ENCODE results near the gene TSPAN4. TPM values are rescaled to one million over a fixed set of nuclear protein-coding genes. Genes with fewer than 3 reads are reported as not detected.

The TSPAN4 gene
- total RNA-seq, 4 donors from 2014 or later, result 57.3 to 88.3 (median 70.7) TPM

GRCh38 chr11:893008-893654 is 50.5 kb downstream of the TSPAN4 start:
- 80 to 88% methylated on average over 10 to 13 of the region's 13 CpGs for WGBS, 2 donors
- intact Hi-C loops (cut with DNase I; ENCODE audit: low total_unique reads), result no loop called here
- no peak for TF ChIP-seq POLR2A (IDR thresholded peaks at IDR 0.05)
- no peak for TF ChIP-seq CTCF (IDR thresholded peaks at IDR 0.05)
- H3K4me3 ChIP-seq (ENCODE audit: low read depth, poor library complexity, severe bottlenecking), result no peak overlapping the region
- no peak for DNase-seq (ENCODE audit: low spot score in 2 of 2)

- DNase-seq (ENCODE audit: low spot score in 2 of 2), result no peak
- intact Hi-C loops (cut with DNase I; ENCODE audit: low total_unique reads), result no loop called here
- H3K4me3 ChIP-seq (ENCODE audit: low read depth, poor library complexity, severe bottlenecking), result no peak overlapping the region
- TF ChIP-seq CTCF (IDR thresholded peaks at IDR 0.05), result no peak
- TF ChIP-seq POLR2A (IDR thresholded peaks at IDR 0.05), result no peak
- 90 to 92% methylated on average over 10 to 11 of the region's 12 CpGs for WGBS, 2 donors
Measured at GRCh38 chr11:894575-895201, 52.0 kb downstream of the TSPAN4 start.

- WGBS, 2 donors, result 86% methylated on average over 17 to 23 of the region's 26 CpGs
- DNase-seq (ENCODE audit: low spot score in 2 of 2), result no peak
- TF ChIP-seq POLR2A (IDR thresholded peaks at IDR 0.05), result no peak
- no peak for TF ChIP-seq CTCF (IDR thresholded peaks at IDR 0.05)
- intact Hi-C loops (cut with DNase I; ENCODE audit: low total_unique reads), result no loop called here
- H3K4me3 ChIP-seq (ENCODE audit: low read depth, poor library complexity, severe bottlenecking), result no peak overlapping the region
Measured at GRCh38 chr11:895331-896110, 52.9 kb downstream of the TSPAN4 start.

- H3K4me3 ChIP-seq (ENCODE audit: low read depth, poor library complexity, severe bottlenecking), result no peak overlapping the region
- intact Hi-C loops (cut with DNase I; ENCODE audit: low total_unique reads), result no loop called here
- no peak for DNase-seq (ENCODE audit: low spot score in 2 of 2)
- 79 to 93% methylated on average over 14 to 16 of the region's 17 CpGs for WGBS, 2 donors
- TF ChIP-seq CTCF (IDR thresholded peaks at IDR 0.05), result no peak
- no peak for TF ChIP-seq POLR2A (IDR thresholded peaks at IDR 0.05)
Measured at GRCh38 chr11:897253-898142, 54.8 kb downstream of the TSPAN4 start.

GRCh38 chr11:898143-898511 is 55.5 kb downstream of the TSPAN4 start:
- WGBS, 2 donors, result 71 to 75% methylated on average over 9 to 10 of the region's 10 CpGs
- TF ChIP-seq POLR2A (IDR thresholded peaks at IDR 0.05) (no peak), CTCF (IDR thresholded peaks at IDR 0.05) (no peak)
- H3K4me3 ChIP-seq (ENCODE audit: low read depth, poor library complexity, severe bottlenecking), result no peak overlapping the region
- no peak for DNase-seq (ENCODE audit: low spot score in 2 of 2)
- intact Hi-C loops (cut with DNase I; ENCODE audit: low total_unique reads), result no loop called here

All from lower leg skin (tissue), 4 donors.